GM21528 (cell line): ENCODE measurements around the gene PSME3IP1.

Experiments used
- ATAC-seq: cut with Tn5 transposase; IDR thresholded peaks from one replicate; pipeline ENCODE4 v1.9.1; 2021; ENCODE audit warnings: mild to moderate bottlenecking, moderate library complexity; ENCODE audit not compliant: unreplicated experiment, low FRiP score

The PSME3IP1 gene

DNA sequence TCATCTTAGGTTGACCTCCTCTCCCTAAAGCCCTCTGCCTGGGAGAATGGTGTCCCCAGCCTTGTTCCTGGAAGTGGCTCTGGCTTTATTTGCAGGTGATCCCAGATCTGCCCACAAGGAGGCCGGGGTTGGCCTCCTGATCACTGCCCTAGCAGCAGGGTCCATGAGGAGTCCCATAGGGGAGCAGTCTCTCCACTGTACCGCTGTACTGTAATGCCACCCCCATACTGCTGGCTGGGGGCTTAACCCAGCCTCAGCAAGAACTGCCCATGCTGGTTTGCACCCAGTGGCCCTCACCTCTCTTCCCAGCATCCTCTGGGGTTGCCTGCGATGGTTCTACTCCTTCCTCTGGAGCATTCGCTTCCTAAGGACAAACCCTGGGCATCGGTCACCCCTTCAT lies 39.1 kb downstream of the PSME3IP1 start:
- no peak for ATAC-seq

DNA sequence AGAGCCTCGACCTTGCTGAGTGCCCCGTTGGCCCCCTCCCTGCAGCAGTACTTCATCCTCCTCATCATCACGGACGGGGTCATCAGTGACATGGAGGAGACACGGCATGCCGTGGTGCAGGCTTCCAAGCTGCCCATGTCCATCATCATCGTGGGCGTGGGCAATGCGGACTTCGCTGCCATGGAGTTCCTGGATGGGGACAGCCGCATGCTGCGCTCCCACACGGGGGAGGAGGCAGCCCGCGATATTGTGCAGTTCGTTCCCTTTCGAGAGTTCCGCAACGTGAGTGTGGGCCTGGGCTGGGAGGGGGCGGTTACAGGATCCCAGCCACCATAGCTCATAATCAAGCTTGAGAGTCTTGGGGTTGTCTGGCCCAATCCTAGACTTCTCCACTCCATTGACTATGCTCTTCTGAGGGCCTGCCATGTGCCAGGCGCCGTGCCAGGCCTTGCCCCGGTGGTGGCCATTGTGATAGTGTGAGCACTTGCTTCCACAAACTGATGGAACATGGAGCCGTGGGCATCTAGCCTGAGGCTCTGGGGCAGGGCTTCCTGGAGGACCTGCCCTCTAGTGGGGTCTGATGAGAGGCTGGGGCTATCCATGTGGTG lies 39.7 kb downstream of the PSME3IP1 start:
- ATAC-seq = no peak

DNA sequence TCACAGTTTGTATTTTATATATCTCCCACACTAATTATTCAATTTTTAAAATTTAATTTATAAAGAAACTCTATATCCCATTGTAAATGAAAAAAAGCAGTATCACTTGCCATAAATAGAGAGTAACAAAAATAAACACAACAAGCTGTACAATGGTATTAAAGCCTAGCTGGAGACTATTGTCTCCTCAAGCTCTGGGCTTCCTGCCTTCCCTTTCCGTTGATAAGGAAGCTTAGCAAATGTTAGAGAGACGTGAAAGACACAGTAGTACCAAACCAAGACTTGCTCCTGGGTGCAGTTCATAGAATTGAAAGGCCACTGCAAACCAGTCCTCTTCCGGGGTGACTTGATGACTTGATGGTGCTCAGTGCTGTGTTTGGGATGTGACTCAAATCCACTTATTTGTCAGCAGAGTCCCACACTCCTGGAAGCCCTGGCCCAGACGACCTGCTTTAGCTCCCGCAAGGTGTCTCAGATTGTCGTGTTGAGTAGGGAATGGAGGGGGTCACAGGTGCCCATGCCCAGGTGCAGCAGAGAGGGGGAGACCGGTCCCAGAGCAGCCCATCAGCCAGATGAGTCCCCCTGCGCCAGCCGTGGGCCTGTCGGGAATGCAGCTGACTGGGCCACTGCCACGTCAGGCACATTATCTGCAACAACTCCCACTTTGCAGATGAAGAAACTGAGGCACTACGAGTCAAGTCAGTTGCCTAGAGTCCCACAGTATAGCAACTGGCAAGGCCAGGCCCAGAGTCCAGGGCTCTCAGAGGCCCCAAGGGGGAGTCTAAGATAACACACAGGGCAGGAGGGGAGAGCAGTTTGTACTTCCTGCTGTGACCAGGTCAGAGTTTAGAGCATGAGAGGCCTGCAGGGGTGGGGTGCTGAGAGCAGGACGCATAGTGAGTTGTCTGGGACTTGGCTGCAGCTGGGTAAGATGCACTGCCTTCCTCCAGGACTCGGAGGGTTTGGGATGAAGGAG lies 40.5 kb downstream of the PSME3IP1 start:
- ATAC-seq = no peak

DNA sequence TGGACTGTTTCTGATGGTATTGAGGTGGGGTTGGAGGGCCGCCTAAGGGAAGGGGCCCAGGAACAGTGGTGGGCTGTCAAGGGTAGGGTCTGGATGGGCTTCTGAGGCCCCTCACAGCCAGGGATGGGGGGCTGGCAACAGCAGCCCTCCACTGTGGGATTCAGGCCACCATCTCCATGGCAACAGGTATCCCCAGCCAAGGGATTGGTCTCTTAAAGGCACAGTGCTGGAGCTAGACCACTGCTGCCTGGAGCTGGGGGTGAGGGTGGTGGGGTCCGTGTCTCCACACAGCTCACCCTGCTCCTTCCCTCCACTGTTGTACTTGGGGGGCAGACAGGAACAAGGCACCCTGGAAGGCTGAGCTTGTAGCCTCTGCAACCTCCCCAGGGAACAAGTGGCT lies 41.8 kb downstream of the PSME3IP1 start:
- no peak for ATAC-seq

DNA sequence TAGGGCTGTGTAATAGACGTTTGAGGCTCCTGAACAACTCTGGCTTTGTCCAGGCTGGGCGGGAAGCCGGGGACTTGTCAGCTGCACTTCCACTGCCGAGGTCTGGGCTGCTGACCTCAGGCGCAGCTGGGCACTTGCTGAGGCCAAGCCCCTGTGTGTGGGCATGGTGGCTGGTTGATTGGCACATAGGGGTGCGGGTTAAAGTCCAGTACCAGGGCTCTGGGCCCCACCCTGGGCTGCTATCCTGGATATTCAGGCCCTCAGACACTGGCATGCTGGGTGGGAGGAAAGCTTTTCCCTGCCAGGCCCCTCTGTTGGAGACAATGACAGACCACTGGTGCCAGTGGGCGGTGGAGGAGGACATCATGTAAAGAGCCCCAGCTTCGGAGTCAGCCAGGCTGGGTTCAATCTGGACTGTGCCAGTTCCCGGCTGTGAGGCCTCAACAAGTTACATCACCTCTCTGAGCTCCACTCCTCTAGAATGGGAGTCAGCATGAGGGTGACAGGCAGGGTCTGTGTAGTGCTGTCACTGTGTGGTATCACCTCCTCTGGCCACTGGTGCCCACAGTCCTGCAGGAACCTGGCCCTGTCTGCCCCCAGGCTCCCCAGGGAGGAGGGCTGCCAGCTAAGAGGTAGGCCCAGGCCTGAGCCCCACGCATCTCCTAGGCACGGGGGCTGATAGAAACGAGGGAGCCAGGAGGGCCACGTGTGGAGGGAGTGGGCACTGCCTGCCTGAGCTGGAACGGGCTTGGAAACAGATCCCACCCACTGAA lies 42.5 kb downstream of the PSME3IP1 start:
- ATAC-seq = no peak

DNA sequence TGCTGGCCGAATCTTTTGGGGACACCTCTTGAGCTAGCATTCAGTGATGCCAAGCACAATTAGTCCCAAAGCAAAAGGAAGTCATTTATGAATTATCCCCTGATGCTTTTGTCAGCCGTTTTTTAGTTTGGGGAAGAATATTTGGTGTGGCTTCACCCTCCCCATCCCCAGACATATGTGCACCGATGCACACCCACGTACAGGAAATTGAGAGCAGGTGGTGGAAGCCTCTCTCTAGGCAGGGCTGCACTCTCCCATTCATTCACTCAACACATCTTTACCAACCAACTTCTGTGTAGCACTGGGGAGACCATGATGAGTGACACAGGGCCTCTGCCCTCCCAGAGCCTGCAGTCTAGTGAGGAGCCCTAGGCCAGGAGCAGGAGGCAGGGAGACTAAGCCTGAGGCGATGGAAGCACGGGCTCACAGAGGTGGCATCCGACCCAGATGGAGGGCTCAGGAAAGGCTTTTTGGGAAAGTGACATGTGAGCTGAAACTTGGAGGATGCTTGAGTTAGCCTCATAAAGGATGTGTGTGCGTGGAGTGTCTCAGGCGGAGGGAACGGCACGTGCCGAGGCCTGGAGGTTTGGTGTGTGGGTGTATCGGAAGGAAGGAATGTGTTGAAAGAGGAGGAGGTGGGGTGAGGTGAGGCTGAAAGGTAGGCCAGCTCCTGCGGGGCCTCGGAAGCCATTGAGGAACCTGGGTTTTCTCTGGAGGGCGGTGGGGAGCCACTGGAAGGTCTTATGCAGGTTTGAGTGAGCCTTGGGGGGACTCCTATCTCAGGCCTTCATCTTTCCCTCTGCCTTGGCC lies 43.8 kb downstream of the PSME3IP1 start:
- no peak for ATAC-seq

DNA sequence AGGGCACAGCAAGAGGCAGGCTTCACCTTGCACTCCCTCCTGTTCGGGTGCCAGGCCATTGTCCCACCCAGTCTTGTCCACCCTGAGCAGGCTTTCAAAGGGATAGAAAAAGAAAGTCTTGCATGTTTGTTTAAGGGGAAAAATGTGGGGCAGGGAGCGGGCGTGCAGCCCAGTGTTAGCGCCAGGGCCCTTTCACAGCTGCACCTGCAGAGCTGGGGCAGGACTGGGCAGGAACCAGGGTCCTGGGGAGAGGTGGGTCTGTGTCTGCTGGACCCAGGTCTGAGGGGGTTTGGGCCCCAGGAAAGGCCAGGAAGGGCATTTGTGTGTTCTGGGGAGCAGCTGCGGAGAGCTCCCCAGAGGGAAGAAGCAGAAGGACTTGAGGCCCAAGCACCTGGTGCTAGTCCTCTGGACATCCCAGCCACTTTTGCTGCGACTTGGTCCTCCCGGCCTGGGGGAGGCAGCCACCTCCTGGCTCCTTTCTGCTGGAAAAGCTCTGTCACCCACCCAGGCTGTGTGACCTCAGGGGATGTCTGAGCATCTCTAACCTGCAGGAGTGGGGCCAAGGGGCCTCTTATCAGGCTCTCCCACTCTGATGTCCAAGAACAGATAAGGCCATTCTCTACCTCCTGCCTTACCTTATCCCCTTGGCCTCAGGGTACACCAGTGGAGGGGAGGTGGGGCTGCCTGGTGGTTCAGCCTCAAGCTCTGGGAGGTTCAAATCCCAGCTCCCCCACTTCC lies 44.7 kb downstream of the PSME3IP1 start:
- no peak for ATAC-seq

DNA sequence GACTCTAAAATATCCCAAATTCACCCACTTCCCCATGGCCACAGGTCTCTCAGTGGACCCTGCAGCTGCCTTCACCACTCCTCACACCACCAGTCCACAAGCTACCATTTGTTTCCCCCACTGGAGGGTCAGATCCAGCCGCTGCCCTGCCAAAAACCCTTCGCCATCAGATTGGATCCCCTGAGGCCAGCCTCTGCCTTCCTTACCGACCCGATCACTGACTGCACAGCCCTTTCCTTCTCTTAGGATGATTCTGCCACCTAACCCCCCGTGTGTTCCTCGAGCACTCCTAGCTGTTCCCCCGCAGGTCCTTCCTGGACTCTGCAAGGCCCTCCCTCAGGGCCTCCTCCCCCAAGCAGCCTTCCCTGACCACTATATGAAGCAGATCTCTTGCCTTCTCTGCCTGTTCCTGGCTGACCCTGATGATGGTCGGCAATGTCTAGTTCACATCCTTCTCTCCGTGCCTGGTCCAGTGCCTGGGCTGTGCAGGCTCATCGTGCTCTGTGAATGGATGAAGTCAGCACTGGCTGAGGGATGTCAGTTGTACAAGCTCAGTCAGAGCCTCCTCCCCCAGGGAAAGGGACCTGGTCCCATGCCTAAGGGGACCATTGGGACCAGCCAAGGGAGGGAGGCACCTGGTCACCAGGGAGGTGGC lies 47.4 kb downstream of the PSME3IP1 start:
- ATAC-seq = no peak

DNA sequence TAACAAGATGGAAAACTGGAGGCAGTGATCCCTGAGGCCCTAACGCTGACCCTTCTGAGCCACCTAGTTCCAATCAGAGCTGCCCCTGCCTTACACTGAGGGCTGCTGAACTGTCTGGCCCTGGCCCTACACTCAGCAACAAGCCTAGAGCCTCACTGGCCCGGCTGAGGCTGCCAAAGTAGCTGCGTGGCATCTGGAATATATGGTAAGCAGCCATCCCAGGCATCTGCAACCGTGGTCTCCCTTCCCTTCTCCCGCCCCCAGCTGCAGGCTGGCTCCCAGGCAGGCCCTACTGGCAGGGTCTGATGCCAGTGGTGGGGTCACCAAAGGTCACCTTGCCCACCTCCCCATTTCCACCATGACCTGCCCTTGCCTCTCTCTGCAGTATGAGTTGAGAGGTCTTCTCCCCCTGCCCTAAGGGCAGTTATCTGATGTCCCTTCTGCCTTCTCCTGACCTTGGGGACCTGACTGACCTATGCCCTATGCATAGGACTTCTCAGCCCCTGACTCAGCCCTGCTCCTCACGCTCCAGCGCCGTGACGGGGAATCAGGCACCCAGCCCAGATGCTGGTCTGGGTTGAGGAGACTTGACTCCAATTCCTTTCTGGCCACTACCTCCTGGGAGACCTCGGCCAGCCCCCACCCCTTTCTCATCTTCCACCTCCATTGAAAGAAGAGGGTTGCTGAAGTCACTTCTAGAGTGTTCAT lies 48.1 kb downstream of the PSME3IP1 start:
- no peak for ATAC-seq

DNA sequence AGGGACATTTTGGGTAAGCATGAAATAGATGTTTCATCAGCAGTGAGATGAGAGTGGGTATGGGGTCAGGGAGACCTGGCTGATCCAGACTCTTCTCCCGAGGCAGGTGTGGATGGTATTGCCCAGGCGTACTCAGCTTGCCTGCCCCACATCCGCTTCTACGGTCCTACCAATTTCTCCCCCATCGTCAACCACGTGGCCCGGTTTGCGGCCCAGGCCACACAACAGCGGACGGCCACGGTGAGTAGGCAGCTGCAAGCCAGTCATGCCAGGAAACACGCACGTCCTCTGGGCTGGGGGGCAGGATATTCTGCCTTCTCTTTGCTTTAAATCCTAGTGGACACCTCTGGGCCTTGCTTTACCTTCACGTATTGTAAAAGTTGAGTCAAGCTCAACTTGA lies 48.8 kb downstream of the PSME3IP1 start:
- ATAC-seq = no peak

DNA sequence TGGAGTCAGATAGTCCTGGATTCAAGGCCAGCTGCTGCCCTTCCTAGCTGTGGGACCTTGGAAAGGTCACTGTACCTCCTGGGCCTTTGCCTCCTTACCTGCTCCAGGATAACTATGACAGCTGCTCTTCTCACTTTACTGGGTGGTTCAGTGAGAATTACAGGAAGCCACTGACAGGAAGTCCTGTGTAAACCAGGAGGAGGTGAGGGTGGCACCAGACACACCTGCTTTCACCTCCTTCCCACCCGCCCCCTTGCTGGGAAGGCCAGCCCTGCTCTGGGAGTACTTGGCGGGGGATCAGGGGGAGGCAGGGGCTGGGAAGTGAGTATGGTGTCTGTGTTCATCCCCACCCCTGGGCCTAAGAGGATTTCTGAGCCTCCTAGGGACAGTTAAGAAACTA lies 50.9 kb downstream of the PSME3IP1 start:
- no peak for ATAC-seq

DNA sequence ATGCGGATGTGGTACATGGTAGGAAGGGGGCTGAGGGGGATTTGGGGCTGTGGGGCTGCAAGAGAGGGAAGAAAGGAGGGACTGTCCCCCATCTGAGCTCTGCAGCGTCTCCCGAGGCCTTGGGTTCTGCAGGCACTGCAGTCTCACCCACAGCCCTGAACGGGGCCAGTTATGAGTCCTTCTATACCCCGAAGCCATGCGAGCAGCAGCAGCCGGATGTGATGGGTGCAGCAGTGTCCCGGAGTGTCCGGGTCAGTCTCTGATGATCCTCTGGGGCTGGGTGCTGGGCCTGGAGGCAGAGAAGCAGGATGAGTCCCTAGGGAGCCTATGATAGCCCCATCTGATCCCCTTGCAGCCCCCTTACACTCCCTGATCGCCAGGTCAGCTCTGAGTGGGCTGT lies 52.0 kb downstream of the PSME3IP1 start:
- no peak for ATAC-seq

DNA sequence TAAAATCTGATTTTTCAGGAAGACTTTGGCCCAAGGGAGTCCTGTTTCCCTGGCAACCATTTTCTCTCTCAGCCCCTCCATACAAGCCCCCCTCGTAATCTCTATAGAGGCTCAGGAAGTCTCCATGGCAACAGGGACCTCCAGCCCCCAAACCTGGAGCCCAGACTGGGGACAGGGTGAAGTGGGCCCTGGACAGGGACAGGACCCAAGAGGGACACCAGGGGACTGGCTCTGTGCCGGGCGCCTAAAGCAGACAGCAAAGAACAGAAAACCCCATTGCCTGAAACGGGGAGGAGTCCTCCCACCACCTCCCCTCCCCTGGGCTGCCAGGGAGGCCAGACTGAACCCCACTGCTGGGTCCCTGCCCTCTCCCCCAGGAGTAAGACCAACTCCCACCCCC lies 52.8 kb downstream of the PSME3IP1 start:
- ATAC-seq = no peak

DNA sequence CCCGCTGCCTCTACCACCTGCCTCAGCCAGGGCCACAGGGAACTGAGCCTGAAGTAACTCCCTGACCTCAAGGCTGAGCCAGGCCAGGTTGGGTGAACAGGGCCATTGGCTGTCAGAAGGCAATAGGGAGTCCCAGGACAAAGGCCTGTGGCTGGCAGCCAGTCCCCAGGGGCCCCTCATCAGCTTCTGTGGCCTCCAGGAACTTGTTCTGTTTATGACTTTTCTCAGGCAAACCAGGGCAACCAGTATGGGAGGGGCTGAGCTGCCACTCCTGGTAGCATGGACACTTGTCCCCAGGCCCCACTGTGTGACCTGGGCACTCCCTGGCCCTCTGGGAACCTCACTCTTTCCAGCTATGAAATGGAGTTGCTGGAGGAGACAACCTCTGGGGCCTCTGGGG lies 53.4 kb downstream of the PSME3IP1 start:
- ATAC-seq = no peak

DNA sequence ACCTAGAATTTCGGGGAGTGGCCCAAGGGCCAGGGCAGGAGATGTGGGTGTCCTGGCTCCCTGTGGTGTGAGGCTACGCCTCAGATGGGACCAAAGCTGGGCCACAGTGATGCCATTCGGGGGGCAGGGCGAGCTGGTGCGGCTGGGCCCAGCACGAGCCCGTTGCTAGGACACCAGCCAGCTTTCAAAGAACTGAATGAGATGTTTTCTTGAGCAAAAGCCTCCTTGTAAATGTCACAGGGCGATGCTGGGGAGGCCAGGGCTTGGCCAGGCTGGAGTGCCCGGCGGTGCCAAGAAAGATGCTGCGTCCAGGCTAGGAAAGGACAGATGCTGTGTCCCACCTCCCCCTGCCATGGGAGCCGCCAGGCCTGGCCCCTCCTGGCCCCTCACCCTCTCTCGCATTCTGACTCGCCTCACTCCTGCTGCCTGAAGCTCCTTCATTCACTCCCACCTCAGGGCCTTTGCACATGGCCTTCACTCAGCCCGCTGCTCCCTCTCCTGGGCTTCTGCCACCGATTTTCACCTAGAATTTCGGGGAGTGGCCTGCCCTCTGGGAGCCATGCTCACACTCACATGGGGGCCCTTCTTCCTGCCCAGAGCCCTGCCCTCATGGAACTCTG lies 54.4 kb downstream of the PSME3IP1 start:
- ATAC-seq = no peak

DNA sequence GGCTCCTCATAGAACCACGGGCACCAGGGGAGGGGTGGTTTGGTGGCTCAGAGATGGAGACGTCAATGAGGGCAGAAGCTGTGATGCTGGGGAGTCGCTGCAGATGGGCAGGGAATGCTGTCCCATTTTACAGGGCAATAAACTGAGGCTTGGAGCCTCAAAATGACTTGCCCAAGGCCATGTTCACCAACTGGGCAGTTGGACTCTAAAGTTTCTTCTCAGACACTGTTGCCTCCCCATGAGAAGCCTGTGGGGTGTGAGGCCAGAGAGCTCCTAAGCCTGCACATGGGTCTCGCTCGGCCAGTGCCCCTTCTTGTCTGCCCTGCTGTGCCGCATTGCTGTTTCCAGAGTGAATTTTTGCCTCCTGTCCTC lies 54.9 kb downstream of the PSME3IP1 start:
- no peak for ATAC-seq

DNA sequence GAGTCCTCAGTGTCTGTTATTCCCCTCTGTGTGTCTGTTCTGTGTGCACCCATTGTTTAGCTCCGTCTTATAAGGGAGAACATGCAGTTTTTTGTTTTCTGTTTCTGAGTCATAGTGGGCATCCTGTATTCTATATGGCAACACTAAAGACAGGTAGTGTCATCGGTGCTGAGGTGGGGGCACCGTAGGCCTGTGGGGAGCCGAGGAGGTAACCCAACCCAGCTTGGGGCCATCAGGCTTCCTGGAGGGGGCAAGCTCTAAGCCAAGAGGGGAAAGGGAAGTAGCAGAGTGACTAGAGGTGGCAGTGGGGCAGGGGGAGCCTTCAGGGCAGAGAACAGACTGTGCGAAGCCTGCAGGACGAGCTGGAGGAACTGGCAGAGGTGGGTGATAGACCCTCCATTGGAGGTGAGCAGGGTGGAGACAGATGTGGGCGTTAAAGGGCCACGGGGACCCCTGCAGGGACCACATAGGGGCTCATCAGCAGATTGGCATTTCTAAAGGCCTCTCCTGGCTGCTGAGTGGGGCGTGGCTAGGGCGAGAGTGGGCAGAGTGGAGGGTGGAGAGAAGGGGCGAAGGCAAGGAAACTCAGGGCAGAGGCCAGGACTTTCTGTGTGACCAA lies 57.0 kb downstream of the PSME3IP1 start:
- ATAC-seq = no peak

DNA sequence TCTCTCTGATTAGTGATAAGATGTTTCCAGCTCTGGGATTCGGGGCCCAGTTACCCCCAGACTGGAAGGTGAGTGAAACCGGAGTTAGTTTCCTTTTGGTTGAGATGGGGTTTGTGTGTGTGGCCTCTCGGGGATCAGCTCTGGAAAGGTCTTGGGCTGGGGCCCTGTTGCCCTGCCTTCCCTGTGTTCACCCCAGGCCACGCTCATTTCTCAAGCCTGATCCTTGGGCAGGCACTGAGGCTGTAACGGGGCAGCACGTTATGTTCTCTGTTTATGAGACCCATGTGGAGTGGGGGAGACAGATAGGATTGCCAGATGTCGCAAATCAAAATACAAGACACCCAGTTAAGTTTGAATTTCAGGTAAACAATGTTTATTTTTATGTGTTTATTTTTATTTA lies 58.0 kb downstream of the PSME3IP1 start:
- ATAC-seq = no peak
